Erythroblast (primary cell): ENCODE measurements around the gene FCAR.

Experiments used
- GATA1 ChIP-seq: IDR thresholded peaks from 2 replicates; pipeline ENCODE4 v1.6.1; 2011; ENCODE audit warnings: low read depth, mild to moderate bottlenecking, control low read depth, low read length, moderate library complexity
- POLR2A ChIP-seq: IDR thresholded peaks from 2 replicates; pipeline ENCODE4 v1.6.1; 2011; ENCODE audit warnings: mild to moderate bottlenecking, low read length

GRCh38 chr19:54902061-54902460 lies 28.0 kb downstream of the FCAR start:
- no peak for TF ChIP-seq POLR2A
- TF ChIP-seq GATA1 = no peak
